ENCODE measurements around the gene NDEL1.

DNA sequence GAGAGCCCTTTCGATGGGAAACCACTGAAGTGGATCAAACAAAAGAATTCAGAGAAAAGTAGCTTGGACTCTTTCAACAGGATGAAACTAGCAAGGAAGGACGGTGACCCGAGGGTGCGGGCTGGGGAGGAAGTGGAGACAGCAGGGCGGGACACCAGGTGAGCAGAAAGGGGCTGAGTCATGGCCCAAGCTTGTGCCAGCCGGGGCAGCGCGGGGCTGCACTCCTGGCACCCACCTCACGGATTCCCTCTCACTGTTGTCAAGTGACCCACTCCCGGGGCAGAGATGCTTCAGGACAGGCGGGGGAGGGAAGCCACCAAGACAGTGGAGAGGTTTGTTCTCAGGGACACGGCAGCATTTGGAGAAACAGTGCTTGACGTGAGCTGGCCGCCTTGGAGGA is 27.3 kb upstream of the NDEL1 start:
- TF ChIP-seq, protein P1, sequence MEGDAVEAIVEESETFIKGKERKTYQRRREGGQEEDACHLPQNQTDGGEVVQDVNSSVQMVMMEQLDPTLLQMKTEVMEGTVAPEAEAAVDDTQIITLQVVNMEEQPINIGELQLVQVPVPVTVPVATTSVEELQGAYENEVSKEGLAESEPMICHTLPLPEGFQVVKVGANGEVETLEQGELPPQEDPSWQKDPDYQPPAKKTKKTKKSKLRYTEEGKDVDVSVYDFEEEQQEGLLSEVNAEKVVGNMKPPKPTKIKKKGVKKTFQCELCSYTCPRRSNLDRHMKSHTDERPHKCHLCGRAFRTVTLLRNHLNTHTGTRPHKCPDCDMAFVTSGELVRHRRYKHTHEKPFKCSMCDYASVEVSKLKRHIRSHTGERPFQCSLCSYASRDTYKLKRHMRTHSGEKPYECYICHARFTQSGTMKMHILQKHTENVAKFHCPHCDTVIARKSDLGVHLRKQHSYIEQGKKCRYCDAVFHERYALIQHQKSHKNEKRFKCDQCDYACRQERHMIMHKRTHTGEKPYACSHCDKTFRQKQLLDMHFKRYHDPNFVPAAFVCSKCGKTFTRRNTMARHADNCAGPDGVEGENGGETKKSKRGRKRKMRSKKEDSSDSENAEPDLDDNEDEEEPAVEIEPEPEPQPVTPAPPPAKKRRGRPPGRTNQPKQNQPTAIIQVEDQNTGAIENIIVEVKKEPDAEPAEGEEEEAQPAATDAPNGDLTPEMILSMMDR (IDR thresholded peaks at IDR 0.05; ENCODE audit: extremely low read depth in 1 of 2, insufficient read depth in 1 of 2, low read depth in 1 of 2, low read length in 2 of 2) = no peak
- TF ChIP-seq POLR2A (IDR thresholded peaks at IDR 0.05; ENCODE audit: low read depth, low read length) (no peak), EZH2 (IDR thresholded peaks at IDR 0.05; ENCODE audit: borderline replicate concordance, low read depth, low read length, severe bottlenecking) (no peak)
- TF ChIP-seq, protein P2, sequence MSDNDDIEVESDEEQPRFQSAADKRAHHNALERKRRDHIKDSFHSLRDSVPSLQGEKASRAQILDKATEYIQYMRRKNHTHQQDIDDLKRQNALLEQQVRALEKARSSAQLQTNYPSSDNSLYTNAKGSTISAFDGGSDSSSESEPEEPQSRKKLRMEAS (IDR thresholded peaks at IDR 0.05; ENCODE audit: insufficient read depth, insufficient read length) = no peak
